Gastroesophageal sphincter (tissue), 3 donors: Measurements from ENCODE around the gene CFD.

Source experiments
- CTCF ChIP-seq, 4 experiments: fragments of 200-600 bp in 2 of 4; fragments of 450-650 bp in 2 of 4; sonication (generic) in 1 of 4; IDR thresholded peaks; one replicate each; pipeline ENCODE4 v1.5.1; 2017 to 2019; ENCODE audit warnings: antibody characterized with exemption in 4 of 4, mild to moderate bottlenecking in 2 of 4, moderate library complexity in 2 of 4
- POLR2A ChIP-seq, 2 donors: fragments of 450-650 bp; IDR thresholded peaks; one replicate each; pipeline ENCODE4 v1.6.1; 2017; ENCODE audit warnings: antibody characterized with exemption in 2 of 2, mild to moderate bottlenecking in 2 of 2, moderate library complexity in 1 of 2

GRCh38 chr19:885536-886224 lies 26.2 kb downstream of the CFD start:
- TF ChIP-seq POLR2A (IDR thresholded peaks at IDR 0.05) (no peak), CTCF (IDR thresholded peaks at IDR 0.05) (no peak)
